Common myeloid progenitor, CD34-positive (primary cell): ENCODE measurements around the gene NBL1.

Experiments
- CTCF ChIA-PET: fragments of 350-600 bp; sonication (Branson Sonifier 250); formaldehyde crosslinking; loops from one replicate; lab custom pipeline; 2021; ENCODE audit warnings: antibody characterized with exemption; lab: Charles Lee
- POLR2A ChIA-PET: fragments of 350-600 bp; sonication (Branson Sonifier 250); formaldehyde crosslinking; loops from one replicate; lab custom pipeline; 2021; ENCODE audit warnings: antibody characterized with exemption; lab: Charles Lee
- DNase-seq, 3 donors: peaks; one replicate each; pipeline versions ENCODE4 v3.0.0 to v3.0.0-alpha.2; 2013
- H3K27ac ChIP-seq, 2 experiments: 1 replicate in 1 of 2; 2 replicates in 1 of 2; pipeline ENCODE4 v1.7.0; 2013; ENCODE audit warnings: inconsistent platforms in 2 of 2, low read length in 2 of 2, mild to moderate bottlenecking in 2 of 2, low read depth in 1 of 2, moderate library complexity in 1 of 2; ENCODE audit not compliant: severe bottlenecking in 2 of 2, insufficient read depth in 1 of 2, poor library complexity in 1 of 2
- H3K27me3 ChIP-seq, 5 experiments: replicated peaks in 2 of 5; 1 replicate in 3 of 5; 2 replicates in 2 of 5; pipeline versions ENCODE4 v1.6.1 to v1.7.0; 2013; ENCODE audit warnings: low read length in 4 of 5, mild to moderate bottlenecking in 2 of 5, moderate library complexity in 2 of 5, inconsistent platforms in 1 of 5; ENCODE audit not compliant: insufficient read depth in 5 of 5, control insufficient read depth in 4 of 5
- H3K36me3 ChIP-seq, 4 experiments: 1 replicate in 2 of 4; 2 replicates in 2 of 4; pipeline versions ENCODE4 v1.6.1 to v1.7.0; 2013; ENCODE audit warnings: low read length in 3 of 4, control low read depth in 1 of 4, mild to moderate bottlenecking in 1 of 4; ENCODE audit not compliant: control insufficient read depth in 4 of 4, insufficient read depth in 4 of 4
- H3K4me1 ChIP-seq, 4 experiments: 1 replicate in 3 of 4; 2 replicates in 1 of 4; pipeline versions ENCODE4 v1.6.1 to v1.7.1; 2013; ENCODE audit warnings: low read length in 3 of 4, mild to moderate bottlenecking in 3 of 4, control low read depth in 1 of 4, inconsistent platforms in 1 of 4, moderate library complexity in 1 of 4; ENCODE audit not compliant: control insufficient read depth in 4 of 4, insufficient read depth in 4 of 4; ENCODE audit errors: control extremely low read depth in 1 of 4
- H3K4me3 ChIP-seq, 7 experiments: 1 replicate in 4 of 7; 2 replicates in 3 of 7; pipeline versions ENCODE4 v1.5.1 to v1.7.0; 2013; ENCODE audit warnings: mild to moderate bottlenecking in 7 of 7, low read length in 6 of 7, moderate library complexity in 6 of 7, inconsistent platforms in 2 of 7, low read depth in 2 of 7, control low read depth in 1 of 7; ENCODE audit not compliant: insufficient read depth in 4 of 7, control insufficient read depth in 1 of 7; ENCODE audit errors: extremely low read depth in 1 of 7
- H3K9me3 ChIP-seq, 5 experiments: 1 replicate in 4 of 5; 2 replicates in 1 of 5; pipeline versions ENCODE4 v1.6.1 to v1.7.1; 2013; ENCODE audit warnings: low read length in 4 of 5, mild to moderate bottlenecking in 2 of 5, inconsistent platforms in 1 of 5, low read depth in 1 of 5, moderate library complexity in 1 of 5; ENCODE audit not compliant: control insufficient read depth in 4 of 5, insufficient read depth in 2 of 5; ENCODE audit errors: control extremely low read depth in 1 of 5
- WGBS: methylation state at CpG from one replicate; pipeline ENCODE4 v1.1.5; 2013; ENCODE audit not compliant: insufficient coverage; 5-methylcytosine and 5-hydroxymethylcytosine counted together

The NBL1 gene

GRCh38 chr1:19656134-19656779 lies 12.1 kb downstream of the NBL1 start:
- no peak overlapping the region for H3K4me3 ChIP-seq
- ChIA-PET POLR2A (no interaction called here), CTCF (interaction anchor here (1.2 kb wide), 1 partner anchor 12 kb away, joined by 3 read pairs; no protein-coding TSS in a partner anchor)
- 89% methylated on average over 6 of the region's 9 CpGs for WGBS
- DNase-seq, result no peak
- H3K4me1 ChIP-seq, result peaks cover 0 to 3% (median under 1%) of the 10 kb centered on the region in 4 experiments
- H3K27me3 ChIP-seq, result peaks cover 0 to 7% (median 0%) of the 10 kb centered on the region in 5 experiments
- no peak overlapping the region for H3K27ac ChIP-seq
- H3K9me3 ChIP-seq, result no peaks in the 10 kb centered on the region
- H3K36me3 ChIP-seq, result peaks cover 0 to 26% (median 2%) of the 10 kb centered on the region in 4 experiments

- ChIA-PET CTCF (interaction anchor here (1.2 kb wide), 1 partner anchor 11 kb away, joined by 3 read pairs; no protein-coding TSS in a partner anchor), POLR2A (no interaction called here)
- no CpG with 5 or more reads among the region's 15 CpGs for WGBS
Observed at GRCh38 chr1:19656780-19657466, 12.8 kb downstream of the NBL1 start.

GRCh38 chr1:19657511-19657910 lies 13.4 kb downstream of the NBL1 start:
- DNase-seq, result no peak
- Histone ChIP-seq H3K4me3 (no peak overlapping the region), H3K9me3 (no peaks in the 10 kb centered on the region), H3K36me3 (peaks cover 0 to 26% (median 2%) of the 10 kb centered on the region in 4 experiments), H3K4me1 (peaks cover 0 to 2% (median 0%) of the 10 kb centered on the region in 4 experiments), H3K27ac (no peak overlapping the region), H3K27me3 (peaks cover 0 to 14% (median 4%) of the 10 kb centered on the region in 5 experiments)
- POLR2A ChIA-PET, result no interaction called here
- 100% methylated on average over 2 of the region's 10 CpGs for WGBS
- CTCF ChIA-PET, result interaction anchor here (0.6 kb wide), 1 partner anchor 327 kb away, joined by 3 read pairs; no protein-coding TSS in a partner anchor

More at GRCh38 chr1:19656780-19657466, 12.8 kb downstream of the NBL1 start:
- Histone ChIP-seq H3K27me3 (peaks cover 0 to 10% (median 0%) of the 10 kb centered on the region in 5 experiments), H3K9me3 (no peaks in the 10 kb centered on the region), H3K36me3 (peaks cover 0 to 26% (median 2%) of the 10 kb centered on the region in 4 experiments), H3K27ac (no peak overlapping the region), H3K4me1 (peaks cover 0 to 2% (median 0%) of the 10 kb centered on the region in 4 experiments), H3K4me3 (no peak overlapping the region)
- DNase-seq, result no peak

GRCh38 chr1:19658186-19658585 lies 14.1 kb downstream of the NBL1 start:
- POLR2A ChIA-PET, result no interaction called here
- CTCF ChIA-PET, result interaction anchor here (0.6 to 6.2 kb wide), 2 partner anchors 45 to 328 kb away, joined by 3 to 62 read pairs; no protein-coding TSS in a partner anchor
- no peak overlapping the region for H3K27ac ChIP-seq
- no peaks in the 10 kb centered on the region for H3K9me3 ChIP-seq
- WGBS, result 98% methylated on average over 13 of the region's 13 CpGs
- H3K36me3 ChIP-seq, result peaks cover 0 to 26% (median 2%) of the 10 kb centered on the region in 4 experiments
- no peak overlapping the region for H3K4me3 ChIP-seq
- peaks cover 0 to 2% (median 0%) of the 10 kb centered on the region in 4 experiments for H3K4me1 ChIP-seq
- H3K27me3 ChIP-seq, result peaks cover 0 to 19% (median 10%) of the 10 kb centered on the region in 5 experiments
- no peak for DNase-seq

- peaks cover 0 to 12% (median 0%) of the 10 kb centered on the region in 4 experiments for H3K36me3 ChIP-seq
- no peak overlapping the region for H3K27ac ChIP-seq
- peak; percentile 59 to 83 (median 70) for DNase-seq
- 29% methylated on average over 3 of the region's 9 CpGs for WGBS
- peaks cover 0 to 14% (median 12%) of the 10 kb centered on the region in 4 experiments for H3K4me1 ChIP-seq
- H3K27me3 ChIP-seq, result peaks cover 0 to 53% (median 32%) of the 10 kb centered on the region in 5 experiments
- POLR2A ChIA-PET, result no interaction called here
- H3K4me3 ChIP-seq, result no peak overlapping the region
- CTCF ChIA-PET, result interaction anchor here (0.8 to 6.2 kb wide), 21 partner anchors 8 to 407 kb away, joined by 3 to 62 read pairs (median 4); no protein-coding TSS in a partner anchor
- H3K9me3 ChIP-seq, result no peaks in the 10 kb centered on the region
Observed at GRCh38 chr1:19661721-19662228, 17.7 kb downstream of the NBL1 start.

- CTCF ChIA-PET, result interaction anchor here (0.8 to 6.2 kb wide), 19 partner anchors 9 to 408 kb away, joined by 3 to 62 read pairs (median 4); no protein-coding TSS in a partner anchor
- WGBS, result 60% methylated on average over 1 of the region's 3 CpGs
- Histone ChIP-seq H3K4me1 (peaks cover 0 to 14% (median 12%) of the 10 kb centered on the region in 4 experiments), H3K36me3 (peaks cover 0 to 12% (median 0%) of the 10 kb centered on the region in 4 experiments), H3K9me3 (no peaks in the 10 kb centered on the region), H3K27me3 (peaks cover 0 to 58% (median 34%) of the 10 kb centered on the region in 5 experiments), H3K27ac (no peak overlapping the region), H3K4me3 (no peak overlapping the region)
- POLR2A ChIA-PET, result no interaction called here
- no peak for DNase-seq
Observed at GRCh38 chr1:19662313-19662712, 18.2 kb downstream of the NBL1 start.
